ENCODE results near the gene BAAT.

GRCh38 chr9:101417389-101417788 lies 32.6 kb upstream of the BAAT start:
- no peak for TF ChIP-seq CTCF (IDR thresholded peaks at IDR 0.05)
- no peak for TF ChIP-seq POLR2A (IDR thresholded peaks at IDR 0.05)

All from ovary (tissue), 3 donors.